Measurements from ENCODE around the gene CSN1S1. TPM values are rescaled to one million over a fixed set of nuclear protein-coding genes. Genes with fewer than 3 reads are reported as not detected.
A peak's percentile ranks its signal among the peaks of the same experiment; 100 is the strongest.

Gene CSN1S1
- total and polyA plus RNA-seq, 2 of the 13 experiments (the other 11 are each of a cell fraction or from before 2014, with no cell fraction given) = not detected

DNA sequence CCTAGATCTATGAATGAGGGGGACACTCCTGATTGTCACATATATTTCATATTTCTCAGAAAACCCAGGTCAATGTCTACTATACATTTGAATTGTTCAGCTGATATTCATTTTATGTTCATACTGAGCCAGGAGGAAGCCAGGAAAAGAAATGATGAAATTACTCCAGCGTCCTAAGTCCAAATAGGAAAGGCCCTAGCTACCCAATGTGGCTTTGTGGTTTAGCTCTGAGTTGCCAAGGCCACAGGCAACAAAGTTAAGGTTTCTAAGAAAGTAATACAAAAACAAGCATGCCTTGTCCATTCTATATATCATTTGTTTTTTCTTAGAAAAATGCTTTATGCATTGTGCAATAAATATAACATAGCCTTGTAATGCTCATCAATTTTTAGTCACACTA is 39.2 kb downstream of the CSN1S1 start (continued):
- TF ChIP-seq CREM (IDR thresholded peaks at IDR 0.05) = 0 out of 2 replicates have a peak, but pooled peaks have one; percentile 13
- TF ChIP-seq CREM (CRISPR knock-in tag; IDR thresholded peaks at IDR 0.05) = no peak
- TF ChIP-seq, protein P1, sequence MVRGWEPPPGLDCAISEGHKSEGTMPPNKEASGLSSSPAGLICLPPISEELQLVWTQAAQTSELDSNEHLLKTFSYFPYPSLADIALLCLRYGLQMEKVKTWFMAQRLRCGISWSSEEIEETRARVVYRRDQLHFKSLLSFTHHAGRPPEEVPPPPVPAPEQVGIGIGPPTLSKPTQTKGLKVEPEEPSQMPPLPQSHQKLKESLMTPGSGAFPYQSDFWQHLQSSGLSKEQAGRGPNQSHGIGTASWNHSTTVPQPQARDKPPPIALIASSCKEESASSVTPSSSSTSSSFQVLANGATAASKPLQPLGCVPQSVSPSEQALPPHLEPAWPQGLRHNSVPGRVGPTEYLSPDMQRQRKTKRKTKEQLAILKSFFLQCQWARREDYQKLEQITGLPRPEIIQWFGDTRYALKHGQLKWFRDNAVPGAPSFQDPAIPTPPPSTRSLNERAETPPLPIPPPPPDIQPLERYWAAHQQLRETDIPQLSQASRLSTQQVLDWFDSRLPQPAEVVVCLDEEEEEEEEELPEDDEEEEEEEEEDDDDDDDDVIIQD (CRISPR knock-in tag; IDR thresholded peaks at IDR 0.05; ENCODE audit: low read depth) = peak; percentile 93
- TF ChIP-seq RFX3 (CRISPR knock-in tag; IDR thresholded peaks at IDR 0.05) = peak; percentile 59; the same call in 1 of the 2 replicates
- TF ChIP-seq NBN (conservative IDR thresholded peaks at IDR 0.05) = no peak
- TF ChIP-seq FOXA1 (IDR thresholded peaks at IDR 0.05) = no peak
- TF ChIP-seq FOXA1 (CRISPR knock-in tag; IDR thresholded peaks at IDR 0.05) = no peak
- TF ChIP-seq CEBPG (CRISPR knock-in tag; IDR thresholded peaks at IDR 0.05) = peak; percentile 70
- TF ChIP-seq, protein P2, sequence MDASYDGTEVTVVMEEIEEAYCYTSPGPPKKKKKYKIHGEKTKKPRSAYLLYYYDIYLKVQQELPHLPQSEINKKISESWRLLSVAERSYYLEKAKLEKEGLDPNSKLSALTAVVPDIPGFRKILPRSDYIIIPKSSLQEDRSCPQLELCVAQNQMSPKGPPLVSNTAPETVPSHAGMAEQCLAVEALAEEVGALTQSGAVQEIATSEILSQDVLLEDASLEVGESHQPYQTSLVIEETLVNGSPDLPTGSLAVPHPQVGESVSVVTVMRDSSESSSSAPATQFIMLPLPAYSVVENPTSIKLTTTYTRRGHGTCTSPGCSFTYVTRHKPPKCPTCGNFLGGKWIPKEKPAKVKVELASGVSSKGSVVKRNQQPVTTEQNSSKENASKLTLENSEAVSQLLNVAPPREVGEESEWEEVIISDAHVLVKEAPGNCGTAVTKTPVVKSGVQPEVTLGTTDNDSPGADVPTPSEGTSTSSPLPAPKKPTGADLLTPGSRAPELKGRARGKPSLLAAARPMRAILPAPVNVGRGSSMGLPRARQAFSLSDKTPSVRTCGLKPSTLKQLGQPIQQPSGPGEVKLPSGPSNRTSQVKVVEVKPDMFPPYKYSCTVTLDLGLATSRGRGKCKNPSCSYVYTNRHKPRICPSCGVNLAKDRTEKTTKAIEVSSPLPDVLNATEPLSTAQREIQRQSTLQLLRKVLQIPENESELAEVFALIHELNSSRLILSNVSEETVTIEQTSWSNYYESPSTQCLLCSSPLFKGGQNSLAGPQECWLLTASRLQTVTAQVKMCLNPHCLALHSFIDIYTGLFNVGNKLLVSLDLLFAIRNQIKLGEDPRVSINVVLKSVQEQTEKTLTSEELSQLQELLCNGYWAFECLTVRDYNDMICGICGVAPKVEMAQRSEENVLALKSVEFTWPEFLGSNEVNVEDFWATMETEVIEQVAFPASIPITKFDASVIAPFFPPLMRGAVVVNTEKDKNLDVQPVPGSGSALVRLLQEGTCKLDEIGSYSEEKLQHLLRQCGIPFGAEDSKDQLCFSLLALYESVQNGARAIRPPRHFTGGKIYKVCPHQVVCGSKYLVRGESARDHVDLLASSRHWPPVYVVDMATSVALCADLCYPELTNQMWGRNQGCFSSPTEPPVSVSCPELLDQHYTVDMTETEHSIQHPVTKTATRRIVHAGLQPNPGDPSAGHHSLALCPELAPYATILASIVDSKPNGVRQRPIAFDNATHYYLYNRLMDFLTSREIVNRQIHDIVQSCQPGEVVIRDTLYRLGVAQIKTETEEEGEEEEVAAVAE (CRISPR knock-in tag; IDR thresholded peaks at IDR 0.05; ENCODE audit: borderline replicate concordance) = no peak
- peak; percentile 31; the same call in 1 of the 2 replicates for TF ChIP-seq HMG20A (CRISPR knock-in tag; IDR thresholded peaks at IDR 0.05; ENCODE audit: borderline replicate concordance)
- TF ChIP-seq, protein P3, sequence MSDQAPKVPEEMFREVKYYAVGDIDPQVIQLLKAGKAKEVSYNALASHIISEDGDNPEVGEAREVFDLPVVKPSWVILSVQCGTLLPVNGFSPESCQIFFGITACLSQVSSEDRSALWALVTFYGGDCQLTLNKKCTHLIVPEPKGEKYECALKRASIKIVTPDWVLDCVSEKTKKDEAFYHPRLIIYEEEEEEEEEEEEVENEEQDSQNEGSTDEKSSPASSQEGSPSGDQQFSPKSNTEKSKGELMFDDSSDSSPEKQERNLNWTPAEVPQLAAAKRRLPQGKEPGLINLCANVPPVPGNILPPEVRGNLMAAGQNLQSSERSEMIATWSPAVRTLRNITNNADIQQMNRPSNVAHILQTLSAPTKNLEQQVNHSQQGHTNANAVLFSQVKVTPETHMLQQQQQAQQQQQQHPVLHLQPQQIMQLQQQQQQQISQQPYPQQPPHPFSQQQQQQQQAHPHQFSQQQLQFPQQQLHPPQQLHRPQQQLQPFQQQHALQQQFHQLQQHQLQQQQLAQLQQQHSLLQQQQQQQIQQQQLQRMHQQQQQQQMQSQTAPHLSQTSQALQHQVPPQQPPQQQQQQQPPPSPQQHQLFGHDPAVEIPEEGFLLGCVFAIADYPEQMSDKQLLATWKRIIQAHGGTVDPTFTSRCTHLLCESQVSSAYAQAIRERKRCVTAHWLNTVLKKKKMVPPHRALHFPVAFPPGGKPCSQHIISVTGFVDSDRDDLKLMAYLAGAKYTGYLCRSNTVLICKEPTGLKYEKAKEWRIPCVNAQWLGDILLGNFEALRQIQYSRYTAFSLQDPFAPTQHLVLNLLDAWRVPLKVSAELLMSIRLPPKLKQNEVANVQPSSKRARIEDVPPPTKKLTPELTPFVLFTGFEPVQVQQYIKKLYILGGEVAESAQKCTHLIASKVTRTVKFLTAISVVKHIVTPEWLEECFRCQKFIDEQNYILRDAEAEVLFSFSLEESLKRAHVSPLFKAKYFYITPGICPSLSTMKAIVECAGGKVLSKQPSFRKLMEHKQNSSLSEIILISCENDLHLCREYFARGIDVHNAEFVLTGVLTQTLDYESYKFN (CRISPR knock-in tag; conservative IDR thresholded peaks at IDR 0.05) = 0 out of 2 replicates have a peak, but pooled peaks have one; percentile 22
- TF ChIP-seq RBAK (CRISPR knock-in tag; IDR thresholded peaks at IDR 0.05) = no peak
- no peak for TF ChIP-seq ZNF451 (CRISPR knock-in tag; IDR thresholded peaks at IDR 0.05)

All from HepG2 (cell line).